Endothelial cell of umbilical vein (primary cell): Measurements from ENCODE around the gene HID1.

ENCODE experiments used
- EZH2 ChIP-seq: IDR thresholded peaks from 2 replicates; pipeline ENCODE4 v1.6.1; 2012; ENCODE audit warnings: borderline replicate concordance, low read depth, mild to moderate bottlenecking, moderate library complexity, low read length, inconsistent platforms; ENCODE audit not compliant: severe bottlenecking
- FOS ChIP-seq: IDR thresholded peaks from 2 replicates; pipeline ENCODE4 v1.6.1; 2011; ENCODE audit warnings: mild to moderate bottlenecking, low read length, moderate library complexity, borderline replicate concordance; ENCODE audit not compliant: insufficient read depth
- POLR2A ChIP-seq: IDR thresholded peaks from 2 replicates; pipeline ENCODE4 v1.6.1; 2012; ENCODE audit warnings: low read depth, mild to moderate bottlenecking, control low read depth, low read length
- POLR2AphosphoS5 ChIP-seq: IDR thresholded peaks from 2 replicates; pipeline ENCODE4 v1.6.1; 2012; ENCODE audit warnings: low read depth, mild to moderate bottlenecking, control low read depth, low read length, moderate library complexity; ENCODE audit not compliant: insufficient read depth
- TF ChIP-seq, protein P1 (sequence below), 2 donors: IDR thresholded peaks; 1 replicate in 1 of 2; 2 replicates in 1 of 2; pipeline ENCODE4 v1.5.1; 2011; ENCODE audit warnings: low read length in 2 of 2, mild to moderate bottlenecking in 2 of 2, moderate library complexity in 2 of 2, control low read depth in 1 of 2, inconsistent platforms in 1 of 2, low read depth in 1 of 2; ENCODE audit not compliant: insufficient read depth in 1 of 2; ENCODE audit errors: extremely low read depth in 1 of 2
- TF ChIP-seq, protein P2 (sequence below): IDR thresholded peaks from 2 replicates; pipeline ENCODE4 v1.6.1; 2011; ENCODE audit not compliant: insufficient read depth, insufficient read length

DNA sequence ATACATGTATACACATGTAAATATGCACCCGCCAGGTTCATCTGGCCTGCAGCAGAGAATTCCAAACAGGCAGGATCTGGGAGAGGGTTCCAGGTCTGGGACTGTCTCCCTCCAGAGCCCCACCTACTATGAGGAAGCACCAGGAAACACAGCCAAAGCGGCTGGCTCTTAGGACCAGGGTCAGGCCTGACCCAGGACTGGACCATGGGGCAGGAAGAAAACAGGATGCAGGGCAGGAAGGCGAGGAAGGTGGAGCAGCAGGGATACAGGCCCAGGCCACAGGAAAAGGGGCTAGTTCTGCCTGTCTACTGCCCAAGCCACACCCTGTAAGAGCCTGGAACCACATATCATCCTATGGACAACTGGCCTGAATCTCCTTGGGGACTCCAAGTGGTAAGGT lies 2.2 kb downstream of the HID1 start:
- TF ChIP-seq POLR2A (no peak), EZH2 (no peak), POLR2AphosphoS5 (no peak), FOS (no peak)
- TF ChIP-seq, protein P1, sequence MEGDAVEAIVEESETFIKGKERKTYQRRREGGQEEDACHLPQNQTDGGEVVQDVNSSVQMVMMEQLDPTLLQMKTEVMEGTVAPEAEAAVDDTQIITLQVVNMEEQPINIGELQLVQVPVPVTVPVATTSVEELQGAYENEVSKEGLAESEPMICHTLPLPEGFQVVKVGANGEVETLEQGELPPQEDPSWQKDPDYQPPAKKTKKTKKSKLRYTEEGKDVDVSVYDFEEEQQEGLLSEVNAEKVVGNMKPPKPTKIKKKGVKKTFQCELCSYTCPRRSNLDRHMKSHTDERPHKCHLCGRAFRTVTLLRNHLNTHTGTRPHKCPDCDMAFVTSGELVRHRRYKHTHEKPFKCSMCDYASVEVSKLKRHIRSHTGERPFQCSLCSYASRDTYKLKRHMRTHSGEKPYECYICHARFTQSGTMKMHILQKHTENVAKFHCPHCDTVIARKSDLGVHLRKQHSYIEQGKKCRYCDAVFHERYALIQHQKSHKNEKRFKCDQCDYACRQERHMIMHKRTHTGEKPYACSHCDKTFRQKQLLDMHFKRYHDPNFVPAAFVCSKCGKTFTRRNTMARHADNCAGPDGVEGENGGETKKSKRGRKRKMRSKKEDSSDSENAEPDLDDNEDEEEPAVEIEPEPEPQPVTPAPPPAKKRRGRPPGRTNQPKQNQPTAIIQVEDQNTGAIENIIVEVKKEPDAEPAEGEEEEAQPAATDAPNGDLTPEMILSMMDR (IDR thresholded peaks at IDR 0.05; ENCODE audit: extremely low read depth in 1 of 2, insufficient read depth in 1 of 2, low read depth in 1 of 2, low read length in 2 of 2): no peak
- TF ChIP-seq, protein P2, sequence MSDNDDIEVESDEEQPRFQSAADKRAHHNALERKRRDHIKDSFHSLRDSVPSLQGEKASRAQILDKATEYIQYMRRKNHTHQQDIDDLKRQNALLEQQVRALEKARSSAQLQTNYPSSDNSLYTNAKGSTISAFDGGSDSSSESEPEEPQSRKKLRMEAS: no peak
